ENCODE data around the gene MRM3.

GRCh38 chr17:819251-819650, 37.1 kb downstream of the MRM3 start:
- no peak for TF ChIP-seq CTCF (IDR thresholded peaks at IDR 0.05)
- TF ChIP-seq POLR2AphosphoS5 (IDR thresholded peaks at IDR 0.05), result no peak
- no peak for TF ChIP-seq EP300 (IDR thresholded peaks at IDR 0.05)
- no peak for TF ChIP-seq POLR2A (IDR thresholded peaks at IDR 0.05)

All from gastroesophageal sphincter (tissue), 3 donors.